ENCODE measurements around the gene EPB41L4A. TPM values are rescaled to one million over a fixed set of nuclear protein-coding genes. Genes with fewer than 3 reads are reported as not detected.
"Not testable (repeated sequence)": the region's sequence is repeated elsewhere in the genome, so short reads cannot be mapped to it uniquely, and the experiment has no call there.

The EPB41L4A gene
- total and polyA plus RNA-seq, 12 donors: 6.2 to 28.4 (median 17.5) TPM

- H3K27ac ChIP-seq: no peak overlapping the region
- no peak for TF ChIP-seq CTCF (IDR thresholded peaks at IDR 0.05)
- 96 to 99% methylated on average over 2 of the region's 2 CpGs for WGBS, 2 donors
- intact Hi-C loops (cut with DNase I): no loop called here
- no peak for DNase-seq
- no peak overlapping the region for H3K4me3 ChIP-seq
- ATAC-seq: no peak
- no peaks in the 10 kb centered on the region for H3K27me3 ChIP-seq
- no peaks in the 10 kb centered on the region for H3K9me3 ChIP-seq
- H3K4me1 ChIP-seq: peaks cover 0 to 6% (median 0%) of the 10 kb centered on the region in 9 donors
- peaks cover 0 to 9% (median 0%) of the 10 kb centered on the region in 9 donors for H3K36me3 ChIP-seq
These were observed 21.4 kb downstream of the EPB41L4A start for GRCh38 chr5:112397690-112398089.

GRCh38 chr5:112396430-112396829 lies 22.6 kb downstream of the EPB41L4A start:
- intact Hi-C loops (cut with DNase I): no loop called here
- Histone ChIP-seq H3K36me3 (peaks cover 0 to 9% (median 0%) of the 10 kb centered on the region in 9 donors), H3K27me3 (no peaks in the 10 kb centered on the region), H3K4me1 (peaks cover 0 to 3% (median 0%) of the 10 kb centered on the region in 9 donors), H3K27ac (no peak overlapping the region), H3K9me3 (no peaks in the 10 kb centered on the region), H3K4me3 (no peak overlapping the region)
- no peak for TF ChIP-seq CTCF (IDR thresholded peaks at IDR 0.05)
- 89 to 93% methylated on average over 4 of the region's 4 CpGs for WGBS, 2 donors
- ATAC-seq (no peak), DNase-seq (no peak)

GRCh38 chr5:112395299-112395698 lies 23.8 kb downstream of the EPB41L4A start:
- intact Hi-C loops (cut with DNase I); H3K27me3 ChIP-seq; H3K36me3 ChIP-seq; H3K27ac ChIP-seq; ATAC-seq; DNase-seq; H3K4me3 ChIP-seq; H3K9me3 ChIP-seq; H3K4me1 ChIP-seq: not testable (repeated sequence)
- WGBS, 2 donors: 88 to 94% methylated on average over 4 of the region's 4 CpGs

GRCh38 chr5:112390327-112390726 lies 28.8 kb downstream of the EPB41L4A start:
- H3K9me3 ChIP-seq: no peaks in the 10 kb centered on the region
- H3K27me3 ChIP-seq: no peaks in the 10 kb centered on the region
- WGBS, 2 donors: 67 to 83% methylated on average over 8 of the region's 8 CpGs
- H3K4me3 ChIP-seq: no peak overlapping the region
- DNase-seq (no peak), ATAC-seq (no peak)
- H3K36me3 ChIP-seq: no peaks in the 10 kb centered on the region
- TF ChIP-seq CTCF (IDR thresholded peaks at IDR 0.05): no peak
- H3K27ac ChIP-seq: no peak overlapping the region
- peaks cover 0 to 33% (median 5%) of the 10 kb centered on the region in 9 donors for H3K4me1 ChIP-seq
- intact Hi-C loops (cut with DNase I): no loop called here

GRCh38 chr5:112388739-112389138 lies 30.3 kb downstream of the EPB41L4A start:
- intact Hi-C loops (cut with DNase I): no loop called here
- Histone ChIP-seq H3K36me3 (no peaks in the 10 kb centered on the region), H3K4me3 (no peak overlapping the region), H3K9me3 (no peaks in the 10 kb centered on the region), H3K27ac (peak overlapping the region in 2 of 10 donors; percentile 25 to 33), H3K4me1 (peaks cover 0 to 46% (median 10%) of the 10 kb centered on the region in 9 donors), H3K27me3 (no peaks in the 10 kb centered on the region)
- DNase-seq (no peak), ATAC-seq (no peak)
- no peak for TF ChIP-seq CTCF (IDR thresholded peaks at IDR 0.05)
- WGBS, 2 donors: 67% methylated on average over 3 of the region's 3 CpGs

Measured in heart right ventricle (tissue), 16 donors.